GM19452 (cell line): ENCODE data around the gene EREG.
A peak's percentile ranks its signal among the peaks of the same experiment; 100 is the strongest.

ENCODE experiments used
- ATAC-seq: cut with Tn5 transposase; IDR thresholded peaks from one replicate; pipeline ENCODE4 v1.9.1; 2021; ENCODE audit not compliant: unreplicated experiment

Gene EREG

GRCh38 chr4:74364652-74365491 is at the start of gene EREG:
Gene EREG, plus strand, starts transcription at chr4:74365145. Its CDS starts 164 bp downstream, at chr4:74365309.
- peak; percentile 37 for ATAC-seq

GRCh38 chr4:74315376-74315775 is 49.6 kb upstream of the EREG start:
- no peak for ATAC-seq

GRCh38 chr4:74316397-74316796 is 48.5 kb upstream of the EREG start:
- no peak for ATAC-seq

- no peak for ATAC-seq
Observed at GRCh38 chr4:74317616-74318246, 47.2 kb upstream of the EREG start.

- ATAC-seq, result no peak
Observed at GRCh38 chr4:74318276-74318675, 46.7 kb upstream of the EREG start.

GRCh38 chr4:74319470-74319869 is 45.5 kb upstream of the EREG start:
- no peak for ATAC-seq

- peak; percentile 72 for ATAC-seq
Observed at GRCh38 chr4:74320559-74321118, 44.3 kb upstream of the EREG start.

GRCh38 chr4:74322301-74322700 is 42.6 kb upstream of the EREG start:
- no peak for ATAC-seq

GRCh38 chr4:74323663-74324062 is 41.3 kb upstream of the EREG start:
- no peak for ATAC-seq

GRCh38 chr4:74324262-74324661 is 40.7 kb upstream of the EREG start:
- no peak for ATAC-seq

- ATAC-seq, result no peak
Observed at GRCh38 chr4:74325886-74326285, 39.1 kb upstream of the EREG start.

- no peak for ATAC-seq
Observed at GRCh38 chr4:74327762-74328161, 37.2 kb upstream of the EREG start.

GRCh38 chr4:74328501-74328900 is 36.4 kb upstream of the EREG start:
- no peak for ATAC-seq

- no peak for ATAC-seq
Observed at GRCh38 chr4:74329307-74329706, 35.6 kb upstream of the EREG start.

GRCh38 chr4:74330295-74330750 is 34.6 kb upstream of the EREG start:
- no peak for ATAC-seq

GRCh38 chr4:74331252-74331651 is 33.7 kb upstream of the EREG start:
- no peak for ATAC-seq

- no peak for ATAC-seq
Observed at GRCh38 chr4:74331944-74332343, 33.0 kb upstream of the EREG start.

GRCh38 chr4:74334636-74335035 is 30.3 kb upstream of the EREG start:
- ATAC-seq, result no peak

- ATAC-seq, result peak; percentile 77
Observed at GRCh38 chr4:74335341-74336021, 29.5 kb upstream of the EREG start.

GRCh38 chr4:74338792-74339333 is 26.1 kb upstream of the EREG start:
- ATAC-seq, result no peak

GRCh38 chr4:74339501-74339900 is 25.4 kb upstream of the EREG start:
- no peak for ATAC-seq
